PC-3 (cell line): ENCODE measurements around the gene FOS. TPM values are rescaled to one million over a fixed set of nuclear protein-coding genes. Genes with fewer than 3 reads are reported as not detected.

Experiments used
- ATAC-seq: fragments of 200-7000 bp; cut with Tn5 transposase; 2 replicates; pipeline ENCODE4 v1.9.1; 2020; ENCODE audit warnings: mild to moderate bottlenecking, moderate library complexity
- BruUV-seq: library from RNA; stranded (reverse); fragments of 400-500 nt; replicated peaks from 2 replicates; lab custom pipeline; 2021; lab: Mats Ljungman, UMichigan
- CTCF ChIA-PET: fragments of 300-600 bp; sonication (Branson Sonifier 250); formaldehyde crosslinking; loops from one replicate; lab custom pipeline; 2022; ENCODE audit warnings: antibody characterized with exemption; lab: Charles Lee
- POLR2A ChIA-PET: fragments of 300-600 bp; sonication (Branson Sonifier 250); formaldehyde crosslinking; loops from one replicate; lab custom pipeline; 2022; ENCODE audit warnings: antibody characterized with exemption; ENCODE audit not compliant: unreplicated experiment; lab: Charles Lee
- DNase-seq: peaks from one replicate; pipeline ENCODE4 v3.0.0-alpha.2; 2015
- H2AFZ ChIP-seq: fragments of 300-600 bp; sonication (generic); 2 replicates; pipeline ENCODE4 v1.6.0; 2016; ENCODE audit warnings: antibody characterized with exemption, low read length
- H3F3A ChIP-seq: fragments of 300-600 bp; sonication (generic); one replicate; pipeline ENCODE4 v1.6.0; 2017; ENCODE audit warnings: antibody characterized with exemption, low read length, control low read depth, mild to moderate bottlenecking; ENCODE audit not compliant: unreplicated experiment
- H3K27ac ChIP-seq: fragments of 300-600 bp; sonication (generic); 2 replicates; pipeline ENCODE4 v1.5.1; 2016; ENCODE audit warnings: mild to moderate bottlenecking, low read length
- H3K27me3 ChIP-seq: fragments of 300-600 bp; sonication (generic); 2 replicates; pipeline ENCODE4 v1.6.1; 2016; ENCODE audit warnings: low read length, mixed read lengths
- H3K36me3 ChIP-seq: fragments of 300-600 bp; sonication (generic); 2 replicates; pipeline ENCODE4 v1.6.1; 2016; ENCODE audit warnings: low read depth, mixed run types, low read length, mixed read lengths
- H3K4me1 ChIP-seq: fragments of 300-600 bp; sonication (generic); 2 replicates; pipeline ENCODE4 v1.5.1; 2016; ENCODE audit warnings: low read length; ENCODE audit not compliant: insufficient read depth
- H3K4me2 ChIP-seq: fragments of 300-600 bp; sonication (generic); 2 replicates; pipeline ENCODE4 v1.6.0; 2016; ENCODE audit warnings: low read length
- H3K4me3 ChIP-seq: fragments of 300-600 bp; sonication (generic); 2 replicates; pipeline ENCODE4 v1.5.1; 2016; ENCODE audit warnings: mild to moderate bottlenecking, low read length, mixed read lengths
- H3K79me2 ChIP-seq: fragments of 300-600 bp; sonication (generic); 2 replicates; pipeline ENCODE4 v1.6.1; 2017; ENCODE audit warnings: low read length, mixed read lengths
- H3K9ac ChIP-seq: fragments of 300-600 bp; sonication (generic); 2 replicates; pipeline ENCODE4 v1.6.0; 2016; ENCODE audit warnings: mild to moderate bottlenecking, low read length
- H3K9me2 ChIP-seq: fragments of 300-600 bp; sonication (generic); replicated peaks from 2 replicates; pipeline ENCODE4 v1.6.1; 2016; ENCODE audit warnings: mixed run types, low read length, mixed read lengths
- H3K9me3 ChIP-seq: fragments of 300-600 bp; sonication (generic); 2 replicates; pipeline ENCODE4 v1.6.1; 2016; ENCODE audit warnings: low read length, mixed read lengths
- H4K20me1 ChIP-seq: fragments of 300-600 bp; sonication (generic); 2 replicates; pipeline ENCODE4 v1.6.1; 2016; ENCODE audit warnings: low read length, mixed read lengths
- EZH2 ChIP-seq: fragments of 300-600 bp; sonication (generic); IDR thresholded peaks from one replicate; pipeline ENCODE4 v1.6.1; 2017; ENCODE audit warnings: antibody characterized with exemption, mild to moderate bottlenecking, low read length; ENCODE audit not compliant: unreplicated experiment
- EZH2phosphoT487 ChIP-seq: fragments of 300-600 bp; sonication (generic); IDR thresholded peaks from 2 replicates; pipeline ENCODE4 v1.6.1; 2018; ENCODE audit warnings: mild to moderate bottlenecking, antibody characterized with exemption, low read length, borderline replicate concordance
- intact Hi-C: fragments of 100-400 bp; cut with micrococcal nuclease; formaldehyde crosslinking; loops from 2 replicates; pipeline ENCODE4 v1.9.0; 2023
- total RNA-seq: library from RNA; depleted of rRNA; stranded (reverse); fragments of >200 nt; gene quantifications from 2 replicates; pipeline ENCODE4 v1.2.3, GENCODE V29; 2014
- TF ChIP-seq, protein P1 (sequence below): fragments of 300-600 bp; sonication (generic); conservative IDR thresholded peaks from 2 replicates; pipeline ENCODE4 v1.5.1; 2017; ENCODE audit warnings: antibody characterized with exemption, low read depth, mild to moderate bottlenecking, low read length

The FOS gene
- total RNA-seq, 1 experiment from 2014 or later = 99.2 TPM

DNA sequence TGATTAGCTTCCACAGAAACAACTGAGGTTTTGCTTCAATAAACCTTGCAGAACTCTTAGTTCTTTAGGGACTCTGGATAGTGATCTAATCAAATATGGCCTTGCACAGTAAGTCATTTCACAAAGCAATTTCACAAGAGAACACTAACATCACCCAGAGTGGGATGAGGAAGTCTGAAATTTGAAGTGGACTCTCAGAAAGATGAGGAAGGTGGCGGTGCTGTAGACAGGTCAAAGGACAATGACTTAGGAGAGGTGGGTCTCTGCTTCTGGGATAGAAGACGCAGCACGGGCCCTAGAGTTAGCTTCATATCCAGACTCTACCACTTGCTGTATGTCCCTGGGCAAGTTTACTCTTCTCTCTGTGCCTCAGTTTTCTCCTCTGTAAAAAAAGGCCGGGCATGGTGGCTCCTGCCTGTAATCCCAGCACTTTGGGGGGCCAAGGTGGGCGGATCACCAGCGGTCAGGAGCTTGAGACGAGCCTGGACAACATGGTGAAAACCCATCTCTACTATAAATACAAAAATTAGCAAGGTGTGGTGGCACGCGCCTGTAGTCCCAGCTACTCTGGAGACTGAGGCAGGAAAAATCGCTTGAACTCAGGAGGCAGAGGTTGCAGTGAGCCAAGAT, 18.9 kb downstream of the FOS start:
- Histone ChIP-seq H3F3A (no peaks in the 10 kb centered on the region), H4K20me1 (no peaks in the 10 kb centered on the region), H3K9me2 (no peaks in the 10 kb centered on the region), H3K4me3 (no peak overlapping the region), H3K4me1 (peaks cover 21% of the 10 kb centered on the region), H3K79me2 (no peaks in the 10 kb centered on the region), H3K4me2 (no peak overlapping the region), H3K9ac (no peak overlapping the region), H2AFZ (no peak overlapping the region), H3K27ac (no peak overlapping the region), H3K27me3 (no peaks in the 10 kb centered on the region), H3K9me3 (no peaks in the 10 kb centered on the region), H3K36me3 (no peaks in the 10 kb centered on the region)
- DNase-seq (no peak), ATAC-seq (no peak)
- CTCF ChIA-PET = interaction anchor here (0.6 kb wide), 1 partner anchor 269 kb away, joined by 7 read pairs; no protein-coding TSS in a partner anchor
- TF ChIP-seq, protein P1, sequence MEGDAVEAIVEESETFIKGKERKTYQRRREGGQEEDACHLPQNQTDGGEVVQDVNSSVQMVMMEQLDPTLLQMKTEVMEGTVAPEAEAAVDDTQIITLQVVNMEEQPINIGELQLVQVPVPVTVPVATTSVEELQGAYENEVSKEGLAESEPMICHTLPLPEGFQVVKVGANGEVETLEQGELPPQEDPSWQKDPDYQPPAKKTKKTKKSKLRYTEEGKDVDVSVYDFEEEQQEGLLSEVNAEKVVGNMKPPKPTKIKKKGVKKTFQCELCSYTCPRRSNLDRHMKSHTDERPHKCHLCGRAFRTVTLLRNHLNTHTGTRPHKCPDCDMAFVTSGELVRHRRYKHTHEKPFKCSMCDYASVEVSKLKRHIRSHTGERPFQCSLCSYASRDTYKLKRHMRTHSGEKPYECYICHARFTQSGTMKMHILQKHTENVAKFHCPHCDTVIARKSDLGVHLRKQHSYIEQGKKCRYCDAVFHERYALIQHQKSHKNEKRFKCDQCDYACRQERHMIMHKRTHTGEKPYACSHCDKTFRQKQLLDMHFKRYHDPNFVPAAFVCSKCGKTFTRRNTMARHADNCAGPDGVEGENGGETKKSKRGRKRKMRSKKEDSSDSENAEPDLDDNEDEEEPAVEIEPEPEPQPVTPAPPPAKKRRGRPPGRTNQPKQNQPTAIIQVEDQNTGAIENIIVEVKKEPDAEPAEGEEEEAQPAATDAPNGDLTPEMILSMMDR = no peak
- no peak for TF ChIP-seq EZH2
- TF ChIP-seq EZH2phosphoT487 = no peak
- BruUV-seq = no TSS peak
- intact Hi-C loops = no loop called here
- POLR2A ChIA-PET = no interaction called here

DNA sequence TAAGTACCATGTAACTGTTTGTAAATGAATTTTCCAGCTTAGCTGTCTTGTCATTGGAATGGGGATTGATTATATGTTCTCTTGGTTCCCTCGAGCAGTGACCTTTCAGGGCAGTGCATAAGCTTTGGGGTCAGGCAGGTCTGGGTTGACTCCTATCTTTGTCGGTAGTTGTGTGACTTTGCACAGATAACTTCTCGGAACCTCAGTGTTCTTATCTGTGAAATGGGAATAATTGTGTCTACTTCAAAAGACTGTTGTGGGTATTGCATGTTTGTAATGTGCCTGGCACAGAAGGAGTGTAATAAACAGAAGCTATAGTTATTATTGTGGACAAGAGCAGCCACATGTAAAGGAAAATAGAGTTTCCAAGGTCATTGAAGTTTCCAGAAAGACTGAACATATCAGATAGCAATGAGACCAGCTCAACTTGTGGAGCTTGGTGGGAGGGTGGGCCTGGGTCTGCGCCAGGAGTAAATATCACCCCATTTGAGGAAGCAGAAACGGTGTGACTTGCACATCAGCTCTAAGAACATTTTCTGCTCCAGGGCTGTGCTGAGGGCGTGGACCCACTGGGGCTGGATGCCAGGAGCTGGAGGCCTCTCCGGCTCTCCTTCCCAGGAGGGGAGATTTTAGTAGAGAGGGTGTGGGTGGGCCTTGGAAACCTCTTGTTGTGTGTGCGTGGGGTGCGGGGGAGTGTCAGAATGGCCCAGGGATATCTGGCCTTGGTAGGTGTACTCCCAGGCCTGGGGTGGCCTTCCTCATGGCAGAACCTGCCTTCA, 19.7 kb downstream of the FOS start:
- no peak overlapping the region for H3K4me2 ChIP-seq
- TF ChIP-seq EZH2 = no peak
- H3K4me1 ChIP-seq = peaks cover 20% of the 10 kb centered on the region
- ChIA-PET POLR2A (interaction anchor here (0.6 kb wide), 1 partner anchor 39 kb away, joined by 4 read pairs; no protein-coding TSS in a partner anchor), CTCF (interaction anchor here (0.7 kb wide), 1 partner anchor 174 kb away, joined by 3 read pairs; no protein-coding TSS in a partner anchor)
- H4K20me1 ChIP-seq = no peaks in the 10 kb centered on the region
- DNase-seq (no peak), ATAC-seq (no peak)
- no peak overlapping the region for H2AFZ ChIP-seq
- intact Hi-C loops = no loop called here
- no peaks in the 10 kb centered on the region for H3K9me3 ChIP-seq
- no peaks in the 10 kb centered on the region for H3K27me3 ChIP-seq
- H3K36me3 ChIP-seq = no peaks in the 10 kb centered on the region
- H3K79me2 ChIP-seq = no peaks in the 10 kb centered on the region
- no peak overlapping the region for H3K27ac ChIP-seq
- no peaks in the 10 kb centered on the region for H3F3A ChIP-seq
- H3K9ac ChIP-seq = no peak overlapping the region
- BruUV-seq = no TSS peak
- no peaks in the 10 kb centered on the region for H3K9me2 ChIP-seq
- no peak overlapping the region for H3K4me3 ChIP-seq

DNA sequence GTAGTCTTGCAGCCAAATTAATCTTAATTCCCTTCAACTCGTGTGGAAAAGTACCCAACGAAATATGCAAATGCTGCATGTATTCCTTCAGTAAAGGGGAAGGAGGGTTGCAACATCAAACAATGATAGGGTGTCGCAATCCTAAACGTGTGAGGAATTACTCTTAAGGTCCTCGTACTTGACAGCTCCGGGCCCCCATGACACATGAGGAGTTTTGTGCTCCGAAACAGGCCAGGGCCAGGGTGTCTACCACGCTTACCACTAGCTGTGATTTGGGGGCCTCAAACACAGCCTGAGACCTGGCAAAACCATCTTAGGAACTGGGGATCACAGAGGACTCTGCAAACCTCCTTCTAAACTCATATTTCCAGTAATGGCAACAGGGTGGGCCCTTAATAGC, 20.4 kb downstream of the FOS start:
- no TSS peak for BruUV-seq
- Histone ChIP-seq H3F3A (no peaks in the 10 kb centered on the region), H3K36me3 (no peaks in the 10 kb centered on the region), H3K9me2 (no peaks in the 10 kb centered on the region), H3K27me3 (no peaks in the 10 kb centered on the region), H3K4me3 (no peak overlapping the region), H3K9ac (no peak overlapping the region), H3K4me1 (peaks cover 15% of the 10 kb centered on the region), H4K20me1 (no peaks in the 10 kb centered on the region), H3K9me3 (no peaks in the 10 kb centered on the region), H2AFZ (no peak overlapping the region), H3K27ac (no peak overlapping the region), H3K4me2 (no peak overlapping the region), H3K79me2 (no peaks in the 10 kb centered on the region)
- POLR2A ChIA-PET = no interaction called here
- DNase-seq = no peak
- CTCF ChIA-PET = no interaction called here
- ATAC-seq = no peak
- TF ChIP-seq, protein P1 = no peak
- TF ChIP-seq EZH2 = no peak
- TF ChIP-seq EZH2phosphoT487 = no peak
- intact Hi-C loops = no loop called here
